ENCODE measurements around the gene BAZ1B.
"Not testable (repeated sequence)": the region's sequence is repeated elsewhere in the genome, so short reads cannot be mapped to it uniquely, and the experiment has no call there.

Gene BAZ1B

DNA sequence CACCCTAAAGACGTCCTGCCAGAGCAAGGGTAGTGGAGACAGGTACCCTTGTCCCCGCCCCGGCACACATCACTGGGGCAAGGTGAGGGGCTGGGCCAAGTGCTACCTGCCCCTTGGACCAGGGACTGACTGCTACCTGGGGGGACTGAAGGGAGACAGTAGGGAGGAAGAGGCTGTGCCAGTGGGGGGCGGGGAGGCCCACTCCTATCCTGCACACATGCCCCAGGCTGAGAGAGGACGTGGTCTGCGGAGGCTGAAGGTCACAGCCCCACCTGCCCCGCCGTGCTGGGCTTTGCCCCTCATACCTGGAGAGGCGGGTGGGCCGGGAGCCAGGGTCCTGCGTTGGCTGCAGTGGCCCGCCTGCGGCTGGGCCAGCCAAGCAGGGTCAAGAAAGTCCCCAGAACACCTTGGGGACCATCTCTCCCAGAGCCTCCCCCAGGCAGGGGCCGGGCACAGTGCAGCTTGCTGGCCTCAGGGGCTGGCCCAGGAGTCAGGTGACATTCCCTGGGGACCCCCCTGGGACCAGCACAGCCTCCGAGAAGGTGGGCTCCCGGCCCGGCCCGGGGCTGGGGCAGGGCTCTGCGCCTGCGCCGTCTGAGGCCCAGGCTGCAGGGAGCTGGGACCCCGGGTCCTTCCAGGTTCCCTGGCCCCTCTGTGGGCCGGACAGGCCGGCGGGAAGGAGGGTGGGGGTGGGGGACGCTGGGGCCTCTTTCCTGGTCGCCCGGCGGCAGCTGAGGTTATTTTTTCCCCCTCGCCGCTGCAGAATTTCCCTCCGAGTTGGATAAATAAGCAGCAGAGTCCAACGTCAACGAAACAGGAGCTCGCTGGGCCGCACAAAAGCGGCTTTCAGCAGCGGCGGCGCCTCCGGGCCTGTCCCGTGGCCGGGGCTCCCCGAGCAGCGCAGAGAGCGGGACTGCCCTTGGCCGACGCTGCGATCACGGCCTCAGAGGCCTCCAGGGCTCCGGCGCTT lies 98.3 kb downstream of the BAZ1B start:
- TF ChIP-seq, protein P1, sequence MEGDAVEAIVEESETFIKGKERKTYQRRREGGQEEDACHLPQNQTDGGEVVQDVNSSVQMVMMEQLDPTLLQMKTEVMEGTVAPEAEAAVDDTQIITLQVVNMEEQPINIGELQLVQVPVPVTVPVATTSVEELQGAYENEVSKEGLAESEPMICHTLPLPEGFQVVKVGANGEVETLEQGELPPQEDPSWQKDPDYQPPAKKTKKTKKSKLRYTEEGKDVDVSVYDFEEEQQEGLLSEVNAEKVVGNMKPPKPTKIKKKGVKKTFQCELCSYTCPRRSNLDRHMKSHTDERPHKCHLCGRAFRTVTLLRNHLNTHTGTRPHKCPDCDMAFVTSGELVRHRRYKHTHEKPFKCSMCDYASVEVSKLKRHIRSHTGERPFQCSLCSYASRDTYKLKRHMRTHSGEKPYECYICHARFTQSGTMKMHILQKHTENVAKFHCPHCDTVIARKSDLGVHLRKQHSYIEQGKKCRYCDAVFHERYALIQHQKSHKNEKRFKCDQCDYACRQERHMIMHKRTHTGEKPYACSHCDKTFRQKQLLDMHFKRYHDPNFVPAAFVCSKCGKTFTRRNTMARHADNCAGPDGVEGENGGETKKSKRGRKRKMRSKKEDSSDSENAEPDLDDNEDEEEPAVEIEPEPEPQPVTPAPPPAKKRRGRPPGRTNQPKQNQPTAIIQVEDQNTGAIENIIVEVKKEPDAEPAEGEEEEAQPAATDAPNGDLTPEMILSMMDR (IDR thresholded peaks at IDR 0.05; ENCODE audit: low read depth, low read length, missing control alignments) = no peak
- DNase-seq (ENCODE audit: low read depth) = no peak
- no peak overlapping the region for H3K4me3 ChIP-seq (ENCODE audit: low read depth, low read length)
- in situ Hi-C loops (cut with HindIII; ENCODE audit: low sequenced_read_pairs) = no loop called here

DNA sequence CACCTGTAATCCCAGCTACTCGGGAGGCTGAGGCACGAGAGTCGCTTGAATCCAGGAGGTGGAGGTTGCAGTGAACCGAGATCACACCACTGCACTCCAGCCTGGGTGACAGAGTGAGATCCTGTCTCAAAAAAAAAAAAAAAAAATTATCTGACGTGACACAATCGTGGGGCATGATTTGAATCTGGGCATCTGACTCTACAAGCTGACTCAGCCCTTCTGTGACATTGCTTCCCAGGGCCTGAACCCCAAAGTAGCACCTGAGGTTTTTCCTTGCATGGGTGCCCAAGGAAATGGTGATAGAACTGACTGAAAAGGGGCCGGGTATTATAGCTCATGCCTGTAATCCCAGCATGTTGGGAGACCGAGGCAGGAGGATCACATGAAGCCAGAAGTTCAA lies 101.5 kb downstream of the BAZ1B start:
- DNase-seq (ENCODE audit: low read depth); H3K4me3 ChIP-seq (ENCODE audit: low read depth, low read length); in situ Hi-C loops (cut with HindIII; ENCODE audit: low sequenced_read_pairs): not testable (repeated sequence)

DNA sequence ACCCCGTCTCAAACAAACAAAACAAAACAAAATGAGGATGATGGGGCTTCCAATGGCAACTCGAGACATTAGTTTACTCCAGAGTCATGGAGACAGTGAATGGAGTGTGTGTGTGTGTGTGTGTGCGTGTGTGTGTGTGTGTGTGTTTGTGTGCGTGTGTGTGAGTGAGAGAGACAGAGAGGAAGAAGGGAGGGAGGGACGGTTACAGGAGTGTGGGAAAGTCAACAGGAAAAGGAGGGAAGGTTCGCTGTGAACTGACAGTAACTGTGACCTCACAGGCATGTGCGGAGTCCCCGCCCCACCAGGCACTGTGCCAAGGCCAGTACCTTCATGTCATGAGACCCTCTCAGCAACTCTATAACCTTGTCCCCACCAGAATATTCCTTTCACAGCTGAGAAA lies 102.1 kb downstream of the BAZ1B start:
- DNase-seq (ENCODE audit: low read depth); H3K4me3 ChIP-seq (ENCODE audit: low read depth, low read length); in situ Hi-C loops (cut with HindIII; ENCODE audit: low sequenced_read_pairs): not testable (repeated sequence)

DNA sequence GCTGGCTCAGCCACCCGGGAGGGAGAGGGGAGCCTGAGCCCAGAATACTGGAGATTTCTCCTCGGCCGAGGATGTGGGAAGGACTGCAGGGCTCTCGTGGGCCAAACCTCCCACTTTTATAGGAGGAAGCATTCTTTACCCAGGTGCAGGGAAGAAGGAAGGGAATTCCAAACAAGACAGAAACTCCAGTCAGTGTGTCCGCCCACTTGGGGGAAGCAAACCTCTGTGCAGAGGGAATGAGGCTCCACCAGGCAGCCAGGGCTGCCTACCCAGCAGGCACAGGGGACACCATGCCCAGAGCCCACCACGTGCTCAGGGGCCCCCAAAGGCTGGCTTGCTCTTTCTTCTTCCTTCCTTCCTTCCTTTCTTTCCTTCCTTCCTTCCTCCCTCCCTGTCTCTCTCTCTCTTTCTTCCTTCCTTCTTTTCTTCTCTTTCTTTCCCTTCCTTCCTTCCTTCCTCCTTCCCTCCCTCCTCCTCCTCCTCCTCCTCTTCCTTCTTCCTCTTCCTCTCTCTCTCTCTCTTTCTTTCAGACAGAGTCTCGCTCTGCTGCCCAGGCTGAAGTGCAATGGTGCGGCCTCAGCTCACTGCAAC lies 103.9 kb downstream of the BAZ1B start:
- DNase-seq (ENCODE audit: low read depth) = no peak
- in situ Hi-C loops (cut with HindIII; ENCODE audit: low sequenced_read_pairs) = no loop called here
- H3K4me3 ChIP-seq (ENCODE audit: low read depth, low read length) = no peak overlapping the region
- TF ChIP-seq, protein P1 (IDR thresholded peaks at IDR 0.05; ENCODE audit: low read depth, low read length, missing control alignments) = no peak

DNA sequence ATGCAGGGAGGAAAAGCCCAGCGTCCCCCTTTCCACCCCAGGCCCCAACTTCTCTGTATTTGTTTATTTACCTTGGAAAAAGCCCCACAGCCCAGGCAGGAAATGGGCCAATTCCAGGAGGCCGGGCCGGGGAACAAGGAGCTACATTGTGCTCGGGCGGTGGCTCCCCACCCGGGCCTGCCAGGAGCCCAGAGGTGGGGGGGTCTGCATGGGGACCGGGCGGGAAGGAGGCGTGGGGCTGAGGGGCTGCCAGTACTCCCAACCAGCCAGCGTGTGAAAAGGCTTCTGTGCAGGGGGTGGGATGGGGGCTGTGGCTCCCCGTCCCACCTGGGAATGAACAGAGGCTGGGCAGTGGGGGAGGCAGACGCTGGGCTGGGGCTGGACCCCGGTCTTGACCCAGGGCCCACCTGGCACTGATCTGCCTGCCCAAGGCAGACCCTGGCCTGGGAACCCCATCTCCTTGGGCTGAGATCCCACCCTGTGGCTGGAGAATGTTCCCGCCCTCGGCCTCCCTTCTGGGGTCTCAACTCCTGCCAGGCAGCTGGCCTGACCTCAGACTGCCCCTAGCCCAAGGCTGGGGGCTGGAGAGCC lies 111.5 kb downstream of the BAZ1B start:
- in situ Hi-C loops (cut with HindIII; ENCODE audit: low sequenced_read_pairs) = not testable (repeated sequence)

DNA sequence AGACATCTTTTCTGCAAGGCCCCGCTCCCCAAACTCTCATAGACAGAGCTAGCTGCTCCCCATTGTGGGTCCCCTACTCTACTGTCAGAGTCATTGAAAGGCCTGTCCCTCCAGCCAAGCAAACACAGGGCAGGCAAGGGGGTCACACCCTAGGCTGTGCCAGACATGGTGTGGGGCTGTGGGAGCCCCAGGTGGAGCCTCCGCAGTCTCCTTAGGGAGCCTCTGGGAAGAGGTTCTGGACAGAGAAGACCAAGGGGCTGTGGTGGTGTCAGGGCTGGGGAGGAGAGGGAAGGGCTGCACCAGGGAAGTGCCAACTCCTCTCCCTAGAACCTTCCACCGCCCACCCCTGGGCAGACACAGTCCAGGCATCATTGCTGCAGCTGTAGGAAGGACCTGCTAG lies 117.2 kb downstream of the BAZ1B start:
- H3K4me3 ChIP-seq (ENCODE audit: low read depth, low read length); in situ Hi-C loops (cut with HindIII; ENCODE audit: low sequenced_read_pairs); DNase-seq (ENCODE audit: low read depth): not testable (repeated sequence)

More for the DNA sequence above, 111.5 kb downstream of the BAZ1B start:
- not testable (repeated sequence) for H3K4me3 ChIP-seq (ENCODE audit: low read depth, low read length)
- peak; percentile 16 for DNase-seq (ENCODE audit: low read depth)

DNA sequence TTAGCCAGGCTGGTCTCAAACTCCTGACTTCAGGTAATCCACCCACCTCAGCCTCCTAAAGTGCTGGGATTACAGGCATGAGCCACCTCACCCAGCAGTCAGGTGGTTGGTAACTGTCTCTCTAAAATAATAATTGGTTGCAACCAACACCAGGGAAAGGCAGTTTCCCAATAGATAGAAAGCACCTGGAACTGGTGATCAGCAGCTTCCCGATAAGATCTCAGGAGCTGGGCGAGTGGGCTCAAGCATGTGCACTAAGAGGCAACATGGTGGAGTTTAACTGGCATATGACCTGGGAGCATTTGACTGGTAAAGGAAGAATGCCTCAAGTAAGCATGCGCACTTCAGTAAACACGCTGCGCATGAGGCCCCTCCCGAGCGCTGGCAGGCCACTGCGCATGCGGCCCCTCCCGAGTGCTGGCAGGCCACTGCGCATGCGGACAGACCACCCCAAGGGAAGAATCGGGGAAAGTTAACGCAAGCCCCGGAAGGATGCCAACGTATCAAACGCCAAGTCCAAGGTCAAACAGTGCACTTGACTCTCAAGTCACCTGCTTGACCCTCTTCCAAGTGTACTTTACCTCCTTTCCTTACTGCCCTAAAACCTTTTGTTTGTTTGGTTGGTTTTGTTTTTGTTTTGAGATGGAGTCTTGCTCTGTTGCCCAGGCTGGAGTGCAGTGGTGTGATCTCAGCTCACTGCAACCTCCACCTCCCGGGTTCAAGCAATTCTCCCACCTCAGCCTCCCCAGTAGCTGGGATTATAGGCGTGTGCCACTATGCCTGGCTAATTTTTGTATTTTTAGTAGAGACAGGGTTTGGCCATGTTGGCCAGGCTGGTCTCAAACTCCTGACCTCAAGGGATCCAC lies 122.7 kb downstream of the BAZ1B start:
- in situ Hi-C loops (cut with HindIII; ENCODE audit: low sequenced_read_pairs) = not testable (repeated sequence)
- peak; percentile 22 for DNase-seq (ENCODE audit: low read depth)
- H3K4me3 ChIP-seq (ENCODE audit: low read depth, low read length) = peak overlapping the region; percentile 16

DNA sequence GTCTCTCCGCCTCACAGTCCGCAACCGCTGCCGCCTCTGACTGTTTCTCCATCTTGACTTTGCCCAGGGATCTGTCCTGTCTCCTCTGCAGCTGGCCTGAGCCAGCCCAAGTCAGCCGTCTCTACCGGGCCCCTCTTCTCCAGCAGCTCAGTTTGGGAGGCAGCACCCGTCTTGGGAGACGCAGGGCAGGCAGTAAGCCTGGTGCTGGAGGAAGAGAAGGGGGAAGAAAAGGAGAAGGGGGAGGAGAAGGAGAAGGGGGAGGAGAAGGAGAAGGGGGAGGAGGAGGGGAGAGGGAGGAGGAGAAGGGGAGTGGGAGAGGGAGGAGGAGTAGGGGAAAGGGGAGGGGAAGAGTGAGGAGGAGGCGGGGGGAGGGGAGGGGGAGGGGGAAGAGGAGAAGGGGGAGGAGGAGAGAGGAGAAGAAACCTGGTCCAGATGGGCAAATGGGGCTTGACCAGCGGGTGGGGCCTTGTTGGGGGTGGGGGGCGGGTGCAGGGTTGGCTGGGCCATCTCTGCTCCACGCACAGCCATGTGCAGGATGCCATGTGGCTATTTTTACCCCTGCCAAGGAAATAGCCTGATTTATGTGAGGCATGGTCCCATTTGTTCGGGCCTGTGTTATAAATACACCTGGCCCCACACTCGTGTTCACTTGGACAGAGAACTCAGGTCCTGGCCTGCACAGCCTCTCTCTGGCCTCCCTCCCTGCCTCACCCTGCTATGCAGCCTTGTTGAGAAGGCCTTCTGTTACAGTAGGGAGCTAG lies 124.4 kb downstream of the BAZ1B start:
- peak overlapping the region; percentile 3 for H3K4me3 ChIP-seq (ENCODE audit: low read depth, low read length)
- DNase-seq (ENCODE audit: low read depth) = no peak
- TF ChIP-seq, protein P1 (IDR thresholded peaks at IDR 0.05; ENCODE audit: low read depth, low read length, missing control alignments) = no peak
- in situ Hi-C loops (cut with HindIII; ENCODE audit: low sequenced_read_pairs) = no loop called here
